NCI-H187 (cell line): ENCODE results near the gene MYLK.

ENCODE experiments used
- DNase-seq, 2 experiments: peaks; one replicate each; lab custom pipeline; 2025; lab: John Stamatoyannopoulos, UW

Gene MYLK

DNA sequence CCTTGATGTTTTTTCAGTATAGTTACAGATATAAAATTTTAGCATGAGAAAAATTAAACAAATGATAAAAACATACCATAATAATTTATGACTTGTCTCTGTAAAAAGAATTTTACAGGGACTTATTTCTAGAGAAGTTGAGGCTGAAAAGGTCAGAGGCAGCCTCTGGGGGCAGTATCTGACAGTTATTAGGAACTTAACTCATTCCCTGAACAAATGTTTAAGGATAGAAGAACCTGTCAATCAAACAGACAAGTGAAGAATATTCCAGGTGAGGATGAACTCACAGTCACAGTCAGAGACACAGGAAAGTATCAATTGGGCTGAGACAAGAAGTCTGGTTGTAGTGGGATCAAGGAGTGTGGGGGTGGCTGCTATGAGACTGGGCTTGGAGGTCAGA lies 7.3 kb downstream of the MYLK start:
- no peak for DNase-seq

DNA sequence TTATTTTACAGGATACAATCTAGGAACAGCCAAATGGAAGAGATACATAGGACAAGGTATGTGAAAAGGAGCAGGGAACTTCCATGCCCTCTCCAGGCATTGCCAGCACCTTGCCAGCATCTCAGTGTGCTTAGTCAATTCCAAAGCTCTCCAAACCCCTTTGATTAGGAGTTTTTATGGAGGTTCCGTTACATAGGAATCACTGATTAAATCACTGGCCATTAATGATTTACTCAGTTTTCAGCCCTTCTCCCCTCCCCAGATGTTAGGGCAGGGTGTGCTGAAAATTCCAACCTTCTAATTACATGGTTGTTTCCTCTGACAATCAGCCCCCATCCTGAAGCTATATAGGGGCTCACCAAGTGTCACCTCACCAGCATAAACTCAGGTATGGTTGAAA lies 11.5 kb downstream of the MYLK start:
- no peak for DNase-seq

DNA sequence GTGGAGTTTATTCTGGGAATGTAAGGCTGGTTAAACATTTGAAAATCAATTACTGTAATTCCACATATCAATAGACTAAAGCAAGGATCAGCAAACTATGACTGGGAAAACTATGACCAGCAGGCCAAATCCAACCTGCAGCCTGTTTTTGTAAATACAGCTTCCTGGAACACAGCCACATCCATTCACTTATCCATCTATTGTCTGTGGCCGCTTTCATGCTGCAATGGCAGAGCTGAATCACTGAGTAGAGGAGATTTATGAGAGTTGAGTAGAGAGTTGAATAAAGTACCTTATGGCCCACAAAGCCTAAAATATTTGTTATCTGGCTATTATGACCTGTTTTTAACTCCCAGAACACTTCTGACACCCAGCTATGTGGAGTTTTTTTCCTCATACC lies 12.2 kb downstream of the MYLK start:
- no peak for DNase-seq

DNA sequence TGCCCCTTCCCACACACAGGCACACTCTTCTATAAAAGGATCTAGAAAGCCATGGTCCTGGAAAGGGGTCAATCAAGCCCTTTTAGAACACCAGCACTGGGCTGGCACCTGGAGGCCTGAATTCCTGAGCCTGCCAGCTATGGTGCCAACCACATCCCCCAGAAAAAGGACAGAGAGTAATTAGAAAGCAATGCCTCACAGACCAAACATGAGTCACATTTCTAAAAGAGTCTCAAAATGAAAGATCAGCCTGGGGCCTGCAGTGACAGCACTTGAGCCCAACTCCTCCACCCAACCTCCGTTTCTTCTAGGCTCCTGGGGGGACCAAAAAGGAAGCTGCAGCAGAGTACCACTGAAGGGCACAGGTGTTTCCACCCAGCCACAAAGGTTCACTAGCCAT lies 14.1 kb downstream of the MYLK start:
- no peak for DNase-seq

DNA sequence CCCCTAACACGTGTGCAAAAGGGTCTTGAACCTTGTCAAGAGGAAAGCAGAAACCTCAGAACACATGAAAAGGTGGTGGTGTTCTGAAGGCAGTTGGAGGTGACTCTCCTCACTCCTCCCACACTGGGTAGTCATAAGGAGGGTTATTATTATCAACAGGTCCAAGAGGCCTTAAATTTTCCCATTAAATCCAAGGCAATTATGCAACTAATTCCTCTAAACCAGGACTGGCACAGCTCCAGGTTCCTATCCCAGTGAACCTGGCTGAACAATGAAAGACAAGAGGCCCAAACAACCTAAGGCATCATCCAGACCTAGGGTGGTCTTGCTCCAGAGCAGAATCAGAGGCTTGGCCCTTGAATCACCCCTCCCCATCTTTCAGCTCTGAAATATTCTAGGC lies 15.0 kb downstream of the MYLK start:
- DNase-seq, result no peak

DNA sequence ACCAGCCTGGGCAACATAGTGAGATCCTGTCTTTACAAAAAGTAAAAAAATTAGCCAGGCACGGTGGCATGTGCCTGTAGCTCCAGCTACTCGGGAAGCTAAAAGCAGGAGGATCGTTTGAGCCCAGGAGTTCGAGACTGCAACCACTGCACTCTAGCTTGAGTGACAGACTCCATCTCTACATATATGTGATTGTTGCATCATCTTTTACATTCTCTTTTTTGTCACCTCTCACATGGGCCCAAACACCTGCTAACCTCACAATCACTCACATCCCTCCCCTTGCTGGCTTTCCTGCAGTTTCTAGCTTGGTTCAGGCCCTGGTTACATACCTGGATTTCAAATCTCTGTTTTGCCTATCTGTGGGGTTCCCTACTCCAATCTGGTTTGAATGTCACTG lies 19.4 kb downstream of the MYLK start:
- DNase-seq, result no peak

DNA sequence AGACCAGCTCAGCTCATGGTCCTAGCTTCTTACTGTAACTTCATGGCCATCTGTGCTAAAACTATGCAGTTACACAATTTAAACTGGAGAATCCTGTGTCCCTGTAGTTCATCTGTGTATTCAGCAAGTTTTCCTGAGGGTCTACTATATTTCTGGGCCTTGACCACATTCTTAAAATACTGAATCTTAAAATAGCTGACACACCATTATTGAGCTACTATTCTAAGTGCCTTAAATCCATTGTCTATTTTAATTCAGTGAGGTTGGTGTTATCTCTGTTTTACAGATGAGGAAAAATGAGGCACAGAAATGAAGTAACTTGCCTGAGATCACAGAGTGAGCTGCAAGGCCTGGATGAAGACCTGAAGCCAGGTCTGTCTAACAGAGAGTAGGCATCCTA lies 22.0 kb downstream of the MYLK start:
- DNase-seq, result no peak

DNA sequence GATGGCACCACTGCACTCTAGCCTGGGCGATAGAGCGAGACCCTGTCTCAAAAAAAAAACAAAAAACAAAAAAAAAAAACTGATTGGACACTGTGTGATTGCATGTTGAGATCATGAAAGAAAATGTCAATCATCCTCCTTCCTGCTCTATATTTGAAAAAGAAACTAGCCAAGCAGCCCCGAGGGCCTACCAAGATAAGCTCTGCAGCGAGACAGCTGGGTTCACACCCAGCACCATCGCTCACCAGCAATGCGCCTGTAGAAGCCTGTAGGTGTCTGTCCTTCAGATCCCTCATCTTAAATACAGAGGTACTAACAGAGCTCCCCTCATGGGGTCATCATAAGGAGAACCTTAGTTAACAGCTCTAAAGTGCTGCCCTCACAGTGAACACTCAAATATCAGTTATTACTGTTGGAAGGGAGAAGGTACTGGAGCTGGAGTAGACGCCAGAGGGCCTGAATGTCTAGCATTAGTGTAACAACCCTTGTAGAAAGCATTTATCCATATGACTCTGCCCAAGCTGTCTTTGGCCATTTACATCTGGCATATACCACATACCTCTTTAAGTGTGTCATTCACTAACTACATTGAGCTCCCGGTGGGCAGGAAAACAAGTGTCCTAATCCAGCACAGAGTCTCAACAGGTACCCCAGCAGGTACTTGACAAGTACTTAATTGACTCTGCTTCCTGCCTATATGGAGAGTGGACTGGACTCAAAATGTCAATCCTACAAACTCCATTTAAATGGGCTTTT lies 22.9 kb downstream of the MYLK start:
- DNase-seq, result no peak

DNA sequence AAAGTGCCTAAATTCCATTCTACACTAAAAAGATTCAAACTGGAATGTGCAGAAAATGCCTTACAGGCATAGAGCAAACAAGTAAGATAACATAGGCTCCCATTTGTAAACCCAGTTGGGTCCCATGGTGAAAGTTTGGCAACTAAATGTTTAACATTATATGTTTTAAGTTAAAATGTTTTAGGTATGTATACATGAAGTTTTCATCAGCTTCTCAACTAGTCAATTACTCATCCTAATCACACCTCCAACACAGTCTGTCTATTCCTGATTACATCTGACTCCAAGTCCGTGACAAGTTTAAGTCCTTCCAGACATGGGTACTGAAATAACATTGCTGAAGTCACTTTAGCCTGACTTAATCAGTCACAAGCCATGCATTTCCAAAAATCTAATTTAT lies 25.0 kb downstream of the MYLK start:
- DNase-seq, result no peak

DNA sequence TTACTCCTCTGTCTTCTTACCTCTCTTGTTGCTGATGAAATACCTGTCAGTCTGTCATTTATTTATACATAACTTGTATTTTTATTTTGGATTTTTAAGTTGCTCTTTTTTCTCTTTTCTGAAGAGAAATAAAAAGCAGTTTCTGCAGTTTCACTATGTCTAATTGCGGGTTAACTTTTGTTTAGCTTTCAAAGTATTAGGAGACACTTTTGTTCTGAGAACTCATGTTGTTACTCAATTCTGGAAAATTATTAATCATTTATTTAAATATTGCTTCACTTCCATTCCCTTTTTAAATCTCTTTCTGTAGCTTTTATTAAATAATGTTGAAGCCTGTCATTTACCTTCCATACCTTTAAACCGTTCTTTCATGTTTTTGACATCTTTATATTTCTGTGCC lies 29.2 kb downstream of the MYLK start:
- DNase-seq, result no peak

DNA sequence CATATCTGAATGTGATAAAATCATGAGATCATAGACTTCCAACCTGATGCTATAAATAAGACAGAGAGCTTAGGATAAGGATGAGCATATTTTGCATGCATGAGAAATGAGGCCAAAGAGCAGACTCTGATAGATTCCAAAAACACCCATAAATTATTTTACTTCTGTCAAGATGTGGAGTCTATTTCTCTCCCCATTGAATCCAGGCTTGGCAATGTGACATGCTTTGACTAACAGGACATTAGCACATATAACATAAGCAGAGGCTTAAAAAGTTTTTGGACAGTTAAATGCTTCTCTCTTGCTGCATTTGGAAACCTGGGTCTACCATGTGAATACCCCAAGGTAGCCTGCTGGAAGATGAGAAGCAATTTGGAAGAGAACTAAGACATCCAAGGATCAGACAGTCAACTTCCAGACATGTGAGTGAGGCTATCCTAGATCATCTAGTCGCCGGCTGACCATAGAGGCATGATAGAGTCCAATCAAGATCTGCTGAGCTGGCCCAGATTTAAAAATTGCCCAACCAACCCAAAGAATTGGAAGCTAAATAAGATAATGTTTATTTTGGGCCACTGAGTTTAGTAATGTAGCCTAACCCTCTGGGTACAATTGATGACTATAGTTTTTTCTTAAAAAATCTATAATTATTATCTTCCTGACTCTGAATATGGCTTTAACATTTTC lies 30.3 kb downstream of the MYLK start:
- DNase-seq, result no peak

DNA sequence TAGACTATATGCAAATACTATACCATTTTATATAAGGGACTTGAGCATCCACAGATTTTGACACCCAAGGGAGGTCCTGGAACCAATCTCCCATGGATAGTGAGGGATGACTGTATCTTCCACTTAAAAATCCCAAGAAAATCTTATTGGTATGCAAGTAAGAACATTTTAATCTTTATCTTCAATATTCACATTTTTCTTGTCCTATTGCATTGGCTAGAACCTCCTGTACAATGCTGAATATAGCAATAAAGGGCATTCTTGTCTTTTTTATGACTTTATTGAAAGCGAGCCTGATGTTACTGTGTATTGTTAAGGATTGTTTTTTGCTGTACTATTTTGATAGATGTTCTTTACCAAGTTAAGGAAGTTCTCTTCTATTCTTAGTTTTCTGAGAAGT lies 36.9 kb downstream of the MYLK start:
- no peak for DNase-seq

DNA sequence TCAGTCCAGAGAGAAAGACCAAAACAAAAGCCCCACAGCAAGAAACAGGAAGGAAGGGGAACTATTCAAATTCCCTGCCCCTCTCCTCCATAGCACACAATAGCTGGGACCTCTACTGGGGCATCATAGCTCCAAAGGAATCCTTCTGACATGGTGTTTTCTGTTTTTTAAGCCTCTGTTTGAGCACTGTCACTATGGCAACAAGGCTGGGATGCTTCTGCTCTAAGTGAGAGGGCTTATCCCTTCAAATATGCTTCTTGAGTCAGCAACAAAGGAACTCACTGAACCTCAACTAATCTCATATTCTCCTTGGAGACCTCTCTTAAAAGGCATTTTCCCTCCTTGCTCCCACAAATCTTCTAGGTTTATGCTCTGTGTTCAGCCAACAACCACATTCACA lies 40.5 kb downstream of the MYLK start:
- no peak for DNase-seq

DNA sequence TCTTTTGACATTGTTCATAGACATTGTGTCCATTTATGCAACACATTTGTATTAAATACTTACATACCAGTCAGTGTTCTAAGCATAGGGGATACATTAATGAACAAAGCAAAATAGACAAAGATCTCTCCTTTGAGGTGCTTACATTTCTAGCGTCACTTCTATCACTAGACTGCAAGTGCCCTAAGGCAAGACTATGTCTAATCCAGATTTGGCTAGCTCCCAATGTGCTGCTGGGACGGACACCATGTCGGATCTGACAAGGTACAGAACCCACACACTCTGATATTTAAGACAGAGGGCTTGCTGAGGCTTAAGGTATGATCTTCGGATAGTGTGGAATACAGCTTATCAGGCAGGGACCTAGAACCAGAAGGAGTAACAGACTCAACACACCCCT lies 41.4 kb downstream of the MYLK start:
- no peak for DNase-seq

DNA sequence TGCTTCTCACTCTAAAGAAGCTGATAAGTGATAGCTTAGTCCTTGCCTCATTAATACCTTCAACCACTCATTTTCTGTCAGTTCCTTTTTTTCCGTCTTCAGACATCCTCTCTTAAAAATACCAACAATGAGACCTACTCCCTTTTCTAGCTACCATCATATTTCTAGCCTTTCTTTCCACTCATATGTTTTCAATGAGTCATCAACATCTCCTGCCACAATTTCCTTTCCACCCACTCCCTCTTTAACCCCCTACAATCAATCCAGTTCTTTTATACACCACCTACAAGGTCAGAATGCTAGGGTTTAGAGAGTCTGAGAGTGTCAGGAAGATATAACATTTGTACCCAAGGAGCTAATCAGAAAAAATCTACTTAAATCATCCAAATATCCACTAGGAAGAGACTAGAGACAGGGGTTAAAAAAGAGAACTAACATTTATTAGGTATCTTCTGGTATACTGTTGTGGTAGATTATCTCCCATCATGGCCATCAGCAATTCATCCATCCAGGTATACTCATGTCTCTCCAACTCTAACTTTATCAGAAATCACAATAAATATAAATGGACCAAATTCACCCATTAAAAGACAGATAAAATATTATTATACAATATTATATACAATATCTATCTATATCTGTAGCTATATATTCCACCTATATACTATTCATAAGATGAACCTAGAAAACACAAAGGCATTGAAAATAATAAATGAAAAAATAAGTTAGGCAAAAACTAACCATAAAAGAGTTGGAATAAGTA lies 42.5 kb downstream of the MYLK start:
- no peak for DNase-seq

DNA sequence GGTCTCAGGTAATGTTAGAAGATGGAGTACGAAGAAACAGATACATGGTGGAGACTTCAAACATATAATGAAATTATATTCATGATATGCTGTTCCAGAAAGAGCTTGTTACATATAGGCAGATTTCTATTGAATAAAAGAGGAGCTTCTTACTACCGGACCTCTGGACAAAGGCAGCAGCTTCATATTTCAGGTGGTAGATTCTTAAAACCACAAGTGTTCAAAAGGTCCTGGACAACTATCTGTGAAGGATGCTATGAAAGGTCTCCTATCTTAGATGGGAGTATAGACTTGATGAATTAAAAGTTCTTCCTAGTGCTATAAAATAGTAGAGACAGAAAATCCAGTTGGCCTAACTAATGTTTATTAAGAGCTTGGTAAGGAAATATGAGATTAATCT lies 43.2 kb downstream of the MYLK start:
- DNase-seq, result no peak

DNA sequence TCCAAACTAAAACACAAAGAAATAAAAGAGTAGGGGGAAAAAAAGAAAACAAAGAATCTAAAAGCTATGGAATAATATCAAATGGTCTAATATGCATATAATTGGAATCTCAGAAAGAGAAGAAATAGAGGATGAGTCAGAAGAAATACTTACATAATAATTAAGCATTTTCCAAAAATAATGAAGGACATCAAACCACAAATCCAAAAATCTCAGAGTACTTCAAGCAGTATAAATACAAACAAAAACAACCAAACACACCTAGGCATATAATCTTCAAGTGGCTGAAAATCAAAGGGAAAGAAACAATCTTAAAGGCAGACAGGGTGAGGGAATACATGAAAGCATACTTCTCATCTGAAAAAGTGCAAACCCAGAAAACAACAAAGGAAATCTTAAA lies 46.3 kb downstream of the MYLK start:
- no peak for DNase-seq

DNA sequence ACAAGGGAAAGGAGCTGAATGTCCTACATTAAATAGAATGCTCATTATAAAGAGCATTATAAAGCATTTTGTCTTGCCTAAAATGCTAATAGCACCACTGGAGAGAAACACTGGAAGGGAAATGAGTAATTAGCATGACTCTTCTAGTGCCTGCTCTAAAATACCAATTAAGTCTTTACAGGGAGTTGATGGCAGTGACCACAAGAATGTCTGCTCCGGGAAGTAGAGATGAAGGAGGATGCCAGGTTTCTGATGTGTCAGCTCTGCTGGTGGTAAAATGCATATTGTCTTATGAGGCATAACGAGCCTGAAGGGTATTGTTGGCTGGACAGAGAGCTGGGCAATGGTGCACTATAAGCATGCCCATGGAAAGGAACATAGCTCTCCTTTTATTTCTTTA lies 49.5 kb downstream of the MYLK start:
- no peak for DNase-seq

DNA sequence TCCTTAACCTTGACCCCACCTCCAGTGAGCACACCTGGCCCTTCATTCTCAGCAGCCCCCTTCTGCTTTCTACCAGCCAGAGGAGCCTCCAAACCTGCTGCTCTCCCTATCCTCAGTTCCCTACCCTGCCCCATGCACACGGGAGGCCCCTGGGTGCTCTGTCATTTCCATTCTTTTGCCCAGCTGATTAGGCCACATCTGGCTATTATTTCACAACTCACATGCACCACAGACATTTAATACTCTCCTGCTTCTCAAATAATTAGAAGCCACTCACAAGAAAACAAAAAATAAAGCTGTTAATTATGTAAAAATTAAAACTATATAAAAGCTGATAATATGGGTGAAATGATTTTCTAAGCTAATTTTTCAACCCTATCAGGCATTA lies 50.7 kb downstream of the MYLK start:
- DNase-seq, result no peak

DNA sequence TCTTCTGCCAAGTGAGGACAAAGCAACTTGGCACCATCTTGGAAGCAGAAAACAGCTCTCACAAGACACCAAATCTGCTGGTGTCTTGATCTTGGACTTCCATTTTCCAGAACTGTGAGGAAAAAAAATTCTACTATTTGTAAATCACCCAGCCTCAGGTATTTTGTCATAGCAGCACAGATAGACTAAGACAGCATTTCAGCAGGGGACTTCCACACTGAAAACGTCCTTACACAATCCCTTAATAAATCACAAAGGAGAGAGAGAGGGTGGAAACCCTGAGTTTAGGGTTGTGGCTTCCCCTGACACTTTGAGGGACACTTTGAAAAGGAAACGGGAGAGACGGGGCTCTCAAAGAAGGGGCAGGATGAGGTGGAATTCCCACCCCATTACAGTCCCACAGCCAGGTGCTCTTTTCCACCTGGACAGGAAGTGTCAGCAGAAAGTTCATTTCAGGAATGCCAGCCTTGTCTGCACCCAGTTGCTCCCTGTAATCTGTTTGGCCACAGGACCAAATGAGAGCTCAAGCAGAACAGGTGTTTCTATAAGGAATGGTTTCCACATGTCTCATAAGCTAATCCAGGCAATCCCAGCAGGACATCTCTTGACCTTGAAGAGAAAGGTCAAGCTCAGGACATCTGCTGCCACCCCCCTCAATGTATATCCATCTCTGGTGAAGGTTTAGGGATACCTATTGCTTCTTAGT lies 51.3 kb downstream of the MYLK start:
- no peak for DNase-seq

DNA sequence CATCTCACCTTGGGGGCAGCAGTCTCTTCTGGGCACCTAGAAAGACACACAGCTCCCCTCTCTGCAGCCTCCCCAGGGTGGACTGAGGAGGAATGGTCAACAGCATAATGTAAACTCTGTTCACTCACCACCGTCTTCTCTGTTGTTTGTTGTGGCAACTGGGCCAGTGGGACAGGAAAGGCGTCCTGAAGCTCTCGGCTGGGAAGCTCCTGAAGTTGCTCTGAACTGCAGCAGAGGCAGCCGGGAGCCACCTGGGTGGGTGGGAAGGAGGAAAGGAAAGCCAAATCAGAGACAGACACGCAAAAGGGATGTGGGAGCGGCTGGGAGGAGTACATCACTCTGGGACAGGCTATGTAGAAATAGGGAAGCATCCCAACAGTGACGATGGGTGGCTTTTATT lies 52.7 kb downstream of the MYLK start:
- DNase-seq, result no peak

DNA sequence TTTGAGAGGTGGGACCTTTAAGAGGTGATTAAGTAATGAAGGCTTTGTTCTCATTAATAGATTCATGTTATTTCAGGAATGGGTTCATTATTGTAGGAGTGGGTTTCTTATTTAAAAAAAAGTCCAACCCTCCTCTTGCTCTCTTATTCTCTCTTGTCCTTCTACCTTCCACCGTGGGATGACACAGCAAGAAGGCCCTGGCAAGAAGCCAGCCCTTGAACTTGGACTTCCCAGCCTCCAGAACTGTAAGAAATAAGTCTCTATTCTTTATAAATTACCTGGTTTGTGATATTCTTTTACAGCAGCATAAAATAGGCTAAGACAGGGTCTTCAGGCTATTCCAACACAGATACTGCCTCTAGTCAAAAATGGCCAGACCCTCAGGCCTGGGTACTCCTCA lies 62.2 kb downstream of the MYLK start:
- DNase-seq, result no peak

DNA sequence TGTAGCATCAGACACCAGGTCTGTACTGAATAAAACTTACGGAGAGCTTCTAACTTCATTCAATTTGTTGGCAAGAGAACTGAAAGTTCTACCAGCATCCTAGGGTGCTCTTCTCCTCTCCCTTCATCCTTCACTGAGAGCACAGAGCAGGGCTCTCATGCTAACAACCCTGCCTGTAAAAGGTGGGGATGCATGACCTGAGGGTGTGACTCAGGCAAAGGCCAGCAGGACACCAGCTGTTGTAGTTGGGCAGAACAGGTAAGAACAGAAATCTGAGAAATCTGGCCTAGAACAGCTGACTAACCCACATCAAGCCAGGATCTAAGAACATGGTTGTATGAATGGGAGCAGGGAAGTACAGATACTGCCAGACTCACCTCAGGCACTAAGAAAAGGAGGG lies 64.2 kb downstream of the MYLK start:
- no peak for DNase-seq
